Gastroesophageal sphincter (tissue), 3 donors: Measurements from ENCODE around the gene SUDS3.

Source experiments
- EP300 ChIP-seq: sonication (generic); formaldehyde crosslinking; IDR thresholded peaks from one replicate; pipeline ENCODE4 v1.6.1; 2017; ENCODE audit warnings: antibody characterized with exemption, mild to moderate bottlenecking
- POLR2AphosphoS5 ChIP-seq: sonication (generic); formaldehyde crosslinking; IDR thresholded peaks from one replicate; pipeline ENCODE4 v1.6.1; 2017; ENCODE audit warnings: antibody characterized with exemption
- TF ChIP-seq, protein P1 (sequence below), 4 experiments: fragments of 200-600 bp in 2 of 4; fragments of 450-650 bp in 2 of 4; sonication (generic) in 1 of 4; IDR thresholded peaks; one replicate each; pipeline ENCODE4 v1.5.1; 2017 to 2019; ENCODE audit warnings: antibody characterized with exemption in 4 of 4, mild to moderate bottlenecking in 2 of 4, moderate library complexity in 2 of 4

DNA sequence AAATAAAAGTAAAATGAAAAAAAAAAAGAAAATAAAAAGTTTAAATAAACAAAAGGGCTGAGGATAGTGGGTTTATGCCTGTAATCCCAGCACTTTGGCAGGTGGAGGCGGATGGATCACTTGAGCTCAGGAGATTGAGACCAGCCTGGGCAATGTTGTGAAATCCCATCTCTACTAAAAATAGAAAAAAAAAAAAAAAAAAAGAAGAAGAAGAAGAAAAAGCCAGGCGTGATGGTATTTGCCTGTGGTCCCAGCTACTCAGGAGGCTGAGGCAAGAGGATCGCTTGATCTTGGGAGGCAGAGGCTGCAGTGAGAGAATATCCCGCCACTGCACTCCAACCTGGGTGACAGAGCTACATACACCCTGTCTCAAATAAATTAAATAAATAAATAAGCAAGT lies 7.5 kb upstream of the SUDS3 start:
- TF ChIP-seq POLR2AphosphoS5 (no peak), EP300 (no peak)
- TF ChIP-seq, protein P1, sequence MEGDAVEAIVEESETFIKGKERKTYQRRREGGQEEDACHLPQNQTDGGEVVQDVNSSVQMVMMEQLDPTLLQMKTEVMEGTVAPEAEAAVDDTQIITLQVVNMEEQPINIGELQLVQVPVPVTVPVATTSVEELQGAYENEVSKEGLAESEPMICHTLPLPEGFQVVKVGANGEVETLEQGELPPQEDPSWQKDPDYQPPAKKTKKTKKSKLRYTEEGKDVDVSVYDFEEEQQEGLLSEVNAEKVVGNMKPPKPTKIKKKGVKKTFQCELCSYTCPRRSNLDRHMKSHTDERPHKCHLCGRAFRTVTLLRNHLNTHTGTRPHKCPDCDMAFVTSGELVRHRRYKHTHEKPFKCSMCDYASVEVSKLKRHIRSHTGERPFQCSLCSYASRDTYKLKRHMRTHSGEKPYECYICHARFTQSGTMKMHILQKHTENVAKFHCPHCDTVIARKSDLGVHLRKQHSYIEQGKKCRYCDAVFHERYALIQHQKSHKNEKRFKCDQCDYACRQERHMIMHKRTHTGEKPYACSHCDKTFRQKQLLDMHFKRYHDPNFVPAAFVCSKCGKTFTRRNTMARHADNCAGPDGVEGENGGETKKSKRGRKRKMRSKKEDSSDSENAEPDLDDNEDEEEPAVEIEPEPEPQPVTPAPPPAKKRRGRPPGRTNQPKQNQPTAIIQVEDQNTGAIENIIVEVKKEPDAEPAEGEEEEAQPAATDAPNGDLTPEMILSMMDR (IDR thresholded peaks at IDR 0.05) = no peak
